Left lung (tissue), 10 donors: ENCODE data around the gene LYRM2. TPM values are rescaled to one million over a fixed set of nuclear protein-coding genes. Genes with fewer than 3 reads are reported as not detected.
"Not testable (repeated sequence)": the region's sequence is repeated elsewhere in the genome, so short reads cannot be mapped to it uniquely, and the experiment has no call there.

Experiments
- ATAC-seq: fragments of 200-7000 bp; cut with Tn5 transposase; one replicate; pipeline ENCODE4 v1.9.1; 2020; ENCODE audit warnings: moderate library complexity
- DNase-seq, 4 donors: peaks; one replicate each; pipeline ENCODE4 v3.0.0-alpha.2; 2013 to 2020
- H3K27ac ChIP-seq, 2 donors: fragments of 200-600 bp; sonication (generic) in 1 of 2; one replicate each; pipeline versions ENCODE4 v1.5.0 to v1.8.0; 2020 to 2021
- H3K27me3 ChIP-seq, 2 donors: fragments of 200-600 bp; sonication (generic) in 1 of 2; one replicate each; pipeline versions ENCODE4 v1.5.0 to v1.8.0; 2020 to 2021
- H3K36me3 ChIP-seq, 2 donors: fragments of 200-600 bp; sonication (generic) in 1 of 2; one replicate each; pipeline versions ENCODE4 v1.5.0 to v1.8.0; 2020 to 2021
- H3K4me1 ChIP-seq, 2 donors: fragments of 200-600 bp; one replicate each; pipeline ENCODE4 v1.8.0; 2021
- H3K4me3 ChIP-seq, 2 donors: fragments of 200-600 bp; sonication (generic) in 1 of 2; one replicate each; pipeline versions ENCODE4 v1.5.0 to v1.8.0; 2020 to 2021; ENCODE audit warnings: mild to moderate bottlenecking in 1 of 2
- H3K9me3 ChIP-seq, 2 donors: fragments of 200-600 bp; sonication (generic) in 1 of 2; one replicate each; pipeline versions ENCODE4 v1.5.0 to v1.8.0; 2020 to 2021
- intact Hi-C, 2 donors: fragments of 100-400 bp; cut with DNase I; formaldehyde crosslinking; loops; one replicate each; pipeline versions ENCODE4 v1.11.2 to v1.14.2; 2022
- polyA plus RNA-seq, 6 donors: library from polyadenylated mRNA; unstranded; fragments of 120-200 nt; gene quantifications; one replicate each; pipeline ENCODE4 v1.2.1, GENCODE V29; 2013; ENCODE audit not compliant: insufficient read length in 6 of 6
- total RNA-seq, 2 donors: library from RNA; stranded (reverse); fragmentation: NEBNext Ultra II Directional; extraction: Animal tissue kit (Norgen Biotek cat#: 25700); gene quantifications; one replicate each; pipeline ENCODE4 v1.2.1, GENCODE V29; 2021
- TF ChIP-seq, protein P1 (sequence below), 2 donors: fragments of 200-600 bp; sonication (generic) in 1 of 2; IDR thresholded peaks; one replicate each; pipeline versions ENCODE4 v1.5.0 to v1.8.0; 2021; ENCODE audit warnings: antibody characterized with exemption in 2 of 2
- donor health status: DM: no; HTN: yes; CAD: no.
- donor health status: DM: no; HTN: no; CAD: no.

Gene LYRM2
- total and polyA plus RNA-seq, 8 donors = 34.4 to 46.4 (median 41.8) TPM

- intact Hi-C loops = no loop called here
- TF ChIP-seq, protein P1, sequence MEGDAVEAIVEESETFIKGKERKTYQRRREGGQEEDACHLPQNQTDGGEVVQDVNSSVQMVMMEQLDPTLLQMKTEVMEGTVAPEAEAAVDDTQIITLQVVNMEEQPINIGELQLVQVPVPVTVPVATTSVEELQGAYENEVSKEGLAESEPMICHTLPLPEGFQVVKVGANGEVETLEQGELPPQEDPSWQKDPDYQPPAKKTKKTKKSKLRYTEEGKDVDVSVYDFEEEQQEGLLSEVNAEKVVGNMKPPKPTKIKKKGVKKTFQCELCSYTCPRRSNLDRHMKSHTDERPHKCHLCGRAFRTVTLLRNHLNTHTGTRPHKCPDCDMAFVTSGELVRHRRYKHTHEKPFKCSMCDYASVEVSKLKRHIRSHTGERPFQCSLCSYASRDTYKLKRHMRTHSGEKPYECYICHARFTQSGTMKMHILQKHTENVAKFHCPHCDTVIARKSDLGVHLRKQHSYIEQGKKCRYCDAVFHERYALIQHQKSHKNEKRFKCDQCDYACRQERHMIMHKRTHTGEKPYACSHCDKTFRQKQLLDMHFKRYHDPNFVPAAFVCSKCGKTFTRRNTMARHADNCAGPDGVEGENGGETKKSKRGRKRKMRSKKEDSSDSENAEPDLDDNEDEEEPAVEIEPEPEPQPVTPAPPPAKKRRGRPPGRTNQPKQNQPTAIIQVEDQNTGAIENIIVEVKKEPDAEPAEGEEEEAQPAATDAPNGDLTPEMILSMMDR (IDR thresholded peaks at IDR 0.05) = no peak
- H3K4me1 ChIP-seq = peaks cover 4 to 21% of the 10 kb centered on the region in 2 donors
- H3K4me3 ChIP-seq = no peak overlapping the region
- no peak overlapping the region for H3K27ac ChIP-seq
- no peak for ATAC-seq
- H3K27me3 ChIP-seq = no peaks in the 10 kb centered on the region
- no peak for DNase-seq
- H3K36me3 ChIP-seq = peaks cover 0 to 41% of the 10 kb centered on the region in 2 donors
- no peaks in the 10 kb centered on the region for H3K9me3 ChIP-seq
Observed at GRCh38 chr6:89640804-89641203, 2.3 kb upstream of the LYRM2 start.

DNA sequence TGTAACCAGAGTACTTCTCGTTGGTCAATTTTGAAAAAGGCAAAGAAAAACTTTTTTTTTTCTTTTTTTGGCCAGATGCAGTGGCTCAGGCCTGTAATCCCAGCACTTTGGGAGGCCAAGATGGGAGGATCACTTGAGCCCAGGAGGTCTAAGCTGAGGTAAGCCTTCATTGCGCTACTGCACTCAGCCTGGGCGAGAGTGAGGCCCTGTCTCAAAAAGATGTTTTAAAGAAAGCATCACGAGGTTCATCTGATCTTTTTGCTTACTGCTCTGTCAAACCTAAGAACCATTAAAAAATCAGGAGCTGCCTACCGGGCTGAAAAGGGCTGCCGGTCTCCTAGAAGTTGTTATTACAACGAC is 607 bp downstream of the LYRM2 start:
- intact Hi-C loops = no loop called here
- Histone ChIP-seq H3K36me3 (peaks cover 0 to 32% of the 10 kb centered on the region in 2 donors), H3K9me3 (no peaks in the 10 kb centered on the region), H3K27ac (peak overlapping the region; percentile 85 to 88), H3K4me1 (peaks cover 4 to 21% of the 10 kb centered on the region in 2 donors), H3K4me3 (peak overlapping the region; percentile 55 to 61), H3K27me3 (no peaks in the 10 kb centered on the region)
- DNase-seq (no peak), ATAC-seq (peak; percentile 19)
- TF ChIP-seq, protein P1 (IDR thresholded peaks at IDR 0.05) = no peak

- H3K9me3 ChIP-seq, ATAC-seq, DNase-seq, H3K27ac ChIP-seq, H3K27me3 ChIP-seq, intact Hi-C loops, H3K4me3 ChIP-seq: not testable (repeated sequence)
- Histone ChIP-seq H3K36me3 (peaks cover 0 to 24% of the 10 kb centered on the region in 2 donors), H3K4me1 (peaks cover 4 to 21% of the 10 kb centered on the region in 2 donors)
Observed at GRCh38 chr6:89636412-89636811, 2.1 kb downstream of the LYRM2 start.

DNA sequence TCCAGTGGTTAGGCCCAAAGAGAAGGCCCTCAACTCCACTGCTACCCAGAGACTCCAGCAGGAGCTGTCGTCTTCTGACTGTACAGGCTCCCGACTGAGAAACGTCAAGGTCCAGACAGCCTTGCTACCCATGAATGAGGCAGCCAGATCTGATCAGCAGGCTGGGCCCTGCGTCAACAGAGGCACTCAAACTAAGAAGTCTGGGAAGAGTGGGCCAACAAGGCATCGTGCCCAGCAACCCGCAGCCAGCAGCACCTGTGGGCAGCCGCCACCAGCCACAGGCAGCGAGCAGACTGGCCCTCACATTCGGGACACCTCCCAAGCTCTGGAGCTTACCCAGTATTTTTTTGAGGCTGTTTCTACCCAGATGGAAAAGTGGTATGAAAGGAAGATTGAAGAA is 8.1 kb downstream of the LYRM2 start:
- no peak for DNase-seq
- no peaks in the 10 kb centered on the region for H3K27me3 ChIP-seq
- ATAC-seq = no peak

DNA sequence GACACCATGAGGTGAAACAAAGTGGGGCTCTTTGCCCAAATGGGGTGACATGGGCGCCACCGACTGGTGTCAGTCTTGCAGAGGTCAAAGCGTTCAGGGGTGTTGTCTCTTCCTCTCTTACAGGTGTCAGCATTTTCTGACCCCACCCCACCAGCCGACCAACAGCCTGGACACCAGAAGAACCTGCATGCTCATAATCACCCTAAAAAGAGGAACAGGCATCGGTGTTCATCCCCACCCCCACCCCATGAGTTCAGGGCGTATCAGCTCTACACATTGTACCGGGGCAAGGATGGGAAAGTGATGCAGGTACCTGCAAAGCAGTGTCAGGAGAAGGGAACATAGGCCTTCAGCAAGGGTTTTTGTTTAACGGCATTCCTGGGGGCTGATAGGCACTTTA is 14.8 kb downstream of the LYRM2 start:
- Histone ChIP-seq H3K27ac (no peak overlapping the region), H3K4me3 (no peak overlapping the region), H3K9me3 (no peaks in the 10 kb centered on the region), H3K4me1 (no peaks in the 10 kb centered on the region), H3K36me3 (peaks cover 0 to 3% of the 10 kb centered on the region in 2 donors), H3K27me3 (no peaks in the 10 kb centered on the region)
- DNase-seq = no peak
- no peak for ATAC-seq
- intact Hi-C loops = no loop called here
- TF ChIP-seq, protein P1 (IDR thresholded peaks at IDR 0.05) = no peak

More for the DNA sequence above, 8.1 kb downstream of the LYRM2 start:
- H3K4me1 ChIP-seq = no peaks in the 10 kb centered on the region
- peaks cover 0 to 27% of the 10 kb centered on the region in 2 donors for H3K36me3 ChIP-seq
- no peaks in the 10 kb centered on the region for H3K9me3 ChIP-seq
- H3K4me3 ChIP-seq = no peak overlapping the region
- no peak overlapping the region for H3K27ac ChIP-seq
- TF ChIP-seq, protein P1 (IDR thresholded peaks at IDR 0.05) = no peak
- intact Hi-C loops = no loop called here

GRCh38 chr6:89619567-89619966 is 19.0 kb downstream of the LYRM2 start:
- TF ChIP-seq, protein P1 (IDR thresholded peaks at IDR 0.05) = no peak
- DNase-seq = no peak
- H3K9me3 ChIP-seq = no peaks in the 10 kb centered on the region
- no peak for ATAC-seq
- H3K4me1 ChIP-seq = no peaks in the 10 kb centered on the region
- no peak overlapping the region for H3K27ac ChIP-seq
- no peak overlapping the region for H3K4me3 ChIP-seq
- peaks cover 0 to 3% of the 10 kb centered on the region in 2 donors for H3K36me3 ChIP-seq
- intact Hi-C loops = no loop called here
- no peaks in the 10 kb centered on the region for H3K27me3 ChIP-seq
